ENCODE data around the gene HOXD13.

Gene HOXD13

DNA sequence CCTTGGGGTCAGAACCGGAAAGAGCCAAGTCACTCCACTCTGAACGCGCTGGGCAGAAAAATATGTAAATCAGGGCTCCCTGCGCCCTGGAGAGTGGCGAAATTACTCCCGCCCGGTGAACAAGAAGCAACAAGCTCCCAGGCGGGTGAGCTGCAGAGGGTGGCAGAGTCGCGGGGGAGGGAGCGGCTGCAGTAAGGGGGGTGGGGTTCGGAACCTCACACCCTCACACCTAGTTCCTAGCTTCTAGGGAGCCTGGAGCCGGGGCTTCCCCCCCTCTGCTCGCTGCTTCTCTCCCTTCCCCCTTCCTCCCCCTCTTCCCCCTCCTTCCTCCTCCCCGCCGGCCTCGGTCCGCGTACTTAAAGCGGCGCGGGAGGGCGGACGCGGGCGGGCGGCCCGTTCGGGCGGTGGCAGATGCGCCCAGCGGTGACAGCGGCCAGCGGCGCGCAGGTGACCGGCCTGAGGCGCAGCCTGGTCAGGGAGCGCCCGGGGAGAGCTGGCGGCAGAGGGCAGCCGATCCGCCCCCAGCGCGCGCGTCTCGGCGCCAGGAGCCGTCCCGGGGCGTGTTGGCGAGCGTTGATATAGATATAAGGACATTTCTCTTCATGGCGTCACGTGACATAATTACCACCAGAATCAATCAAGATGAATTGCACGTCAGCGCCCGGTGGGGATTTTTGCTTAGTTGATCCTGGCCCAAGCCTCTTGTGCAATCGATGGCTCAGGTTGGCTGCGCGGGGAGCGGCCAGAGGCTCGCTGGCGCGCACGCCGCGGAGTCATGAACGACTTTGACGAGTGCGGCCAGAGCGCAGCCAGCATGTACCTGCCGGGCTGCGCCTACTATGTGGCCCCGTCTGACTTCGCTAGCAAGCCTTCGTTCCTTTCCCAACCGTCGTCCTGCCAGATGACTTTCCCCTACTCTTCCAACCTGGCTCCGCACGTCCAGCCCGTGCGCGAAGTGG is 14.3 kb downstream of the HOXD13 start, which contains the start of gene HOXD11:
Gene HOXD11, plus strand, starts transcription at position 700 of the 959 bp plus-strand sequence. Its CDS starts 76 bp downstream, at position 776.
- DNase-seq (ENCODE audit: low spot score) = no peak

- DNase-seq (ENCODE audit: low spot score) = no peak
Measured at GRCh38 chr2:176107731-176108181, 15.2 kb downstream of the HOXD13 start.

- DNase-seq (ENCODE audit: low spot score) = no peak
Measured at GRCh38 chr2:176109192-176109901, 16.8 kb downstream of the HOXD13 start.

DNA sequence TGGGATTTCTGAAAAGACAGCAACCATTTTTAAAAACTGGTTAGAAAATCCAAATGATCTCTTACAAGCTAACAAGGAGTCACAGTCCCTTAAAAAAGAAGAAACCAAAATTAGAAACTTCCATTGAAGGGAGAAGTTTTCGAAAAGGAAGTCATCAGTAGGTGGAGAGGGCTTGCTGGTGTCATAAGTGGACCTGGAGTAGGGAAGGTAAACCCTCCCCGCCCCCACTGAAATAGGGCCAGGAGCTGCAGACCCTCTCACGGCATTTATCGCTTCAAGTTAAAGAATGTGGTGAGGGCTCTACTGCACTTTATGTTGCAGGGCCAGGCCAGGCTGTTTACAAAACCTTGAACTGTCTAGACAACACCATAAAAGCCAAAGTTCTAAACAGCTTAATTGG is 17.4 kb downstream of the HOXD13 start:
- no peak for DNase-seq (ENCODE audit: low spot score)

- DNase-seq (ENCODE audit: low spot score) = no peak
Measured at GRCh38 chr2:176110415-176111308, 18.1 kb downstream of the HOXD13 start.

- DNase-seq (ENCODE audit: low spot score) = no peak
Measured at GRCh38 chr2:176111309-176111663, 18.8 kb downstream of the HOXD13 start.

GRCh38 chr2:176111846-176112374 is 19.4 kb downstream of the HOXD13 start:
- no peak for DNase-seq (ENCODE audit: low spot score)

- DNase-seq (ENCODE audit: low spot score) = no peak
Measured at GRCh38 chr2:176112375-176113302, 20.1 kb downstream of the HOXD13 start.

DNA sequence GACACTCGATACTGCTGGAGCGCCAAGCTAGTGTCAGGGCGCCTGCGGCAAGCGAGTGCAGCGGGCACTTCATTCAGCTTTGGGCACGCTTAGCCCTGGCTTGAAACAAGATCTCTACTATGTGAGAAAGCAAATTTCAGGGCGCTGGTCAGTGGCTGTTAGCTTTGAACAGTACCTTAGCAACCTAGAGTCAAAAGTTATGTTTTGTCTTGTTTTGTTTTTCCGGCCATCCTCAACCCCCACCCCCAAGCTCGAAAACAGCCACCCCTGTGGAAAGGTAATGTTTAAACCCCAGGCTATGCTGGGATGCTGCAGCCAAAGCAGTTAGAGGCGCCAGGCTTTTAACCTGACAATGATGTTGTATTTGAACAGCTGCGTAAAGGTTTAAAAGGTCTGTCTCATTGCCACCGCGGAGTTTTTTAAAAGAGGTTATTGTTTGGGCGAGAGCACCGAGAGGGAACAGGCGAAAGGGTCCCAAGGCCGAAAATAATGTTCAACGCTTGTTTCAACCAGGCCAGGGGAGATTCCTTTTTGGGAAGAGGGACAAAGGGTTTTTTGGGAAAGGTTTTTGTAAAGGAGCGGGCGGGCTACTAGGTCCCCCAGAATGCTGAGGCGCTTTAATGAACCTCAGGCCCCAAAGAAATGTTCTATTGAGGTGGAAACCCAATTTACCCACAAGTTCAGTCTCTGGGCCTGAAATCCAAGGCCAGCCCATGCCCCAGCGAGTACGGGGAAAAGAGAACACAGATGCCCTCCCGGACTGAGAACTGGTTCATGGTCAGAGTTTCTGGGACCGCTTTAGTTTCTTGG is 21.8 kb downstream of the HOXD13 start:
- DNase-seq (ENCODE audit: low spot score) = no peak

GRCh38 chr2:176114930-176115625 is 22.6 kb downstream of the HOXD13 start:
- no peak for DNase-seq (ENCODE audit: low spot score)

DNA sequence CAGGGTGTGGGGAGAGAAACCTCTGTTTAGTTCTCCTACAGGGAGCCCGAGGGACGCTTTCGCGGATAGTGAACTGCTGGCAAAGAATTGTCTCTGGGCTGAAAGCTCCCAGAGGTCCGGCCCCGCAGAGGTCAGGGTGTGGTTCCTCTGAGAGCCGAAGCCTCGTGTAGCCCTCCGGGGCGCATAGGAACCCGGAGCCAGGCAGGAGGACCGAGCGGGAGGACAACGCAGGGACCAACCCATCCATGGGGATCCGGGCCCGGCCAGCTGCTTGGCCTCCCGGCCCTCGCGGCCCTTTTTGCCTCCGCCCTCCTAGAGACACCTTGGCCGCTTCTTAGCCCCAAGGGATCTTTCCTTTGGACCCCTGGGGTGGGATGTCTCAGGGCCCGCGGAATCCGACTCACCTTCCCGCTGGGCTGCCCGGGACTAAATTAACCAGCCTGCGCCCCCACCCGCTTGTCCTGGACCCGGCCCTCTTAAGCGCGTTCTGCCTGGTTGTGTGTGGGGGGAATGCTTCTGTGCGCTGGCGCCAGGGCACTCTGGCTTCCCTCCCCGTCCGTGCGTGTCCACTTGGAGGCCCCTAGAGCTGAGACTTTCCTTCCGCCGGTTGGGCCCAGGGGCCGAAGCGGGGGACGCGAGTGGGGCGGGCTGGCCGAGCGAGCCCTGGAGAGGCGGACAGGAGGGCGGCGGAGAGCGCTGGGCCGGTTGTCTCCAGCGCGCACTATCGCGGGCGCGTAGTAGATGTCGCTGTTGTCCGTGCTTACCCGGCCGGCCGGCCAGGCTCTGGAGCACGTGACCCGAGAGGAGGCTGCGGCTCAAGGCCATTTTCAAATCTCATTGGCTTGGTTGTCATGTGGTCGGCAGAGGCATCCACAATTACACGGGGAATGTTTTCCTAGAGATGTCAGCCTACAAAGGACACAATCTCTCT is 23.6 kb downstream of the HOXD13 start, which contains the start of gene HOXD10:
Gene HOXD10, plus strand, starts transcription at position 896 of the 931 bp plus-strand sequence. CDS start 56 bp downstream, outside the sequence.
- DNase-seq (ENCODE audit: low spot score) = no peak

DNA sequence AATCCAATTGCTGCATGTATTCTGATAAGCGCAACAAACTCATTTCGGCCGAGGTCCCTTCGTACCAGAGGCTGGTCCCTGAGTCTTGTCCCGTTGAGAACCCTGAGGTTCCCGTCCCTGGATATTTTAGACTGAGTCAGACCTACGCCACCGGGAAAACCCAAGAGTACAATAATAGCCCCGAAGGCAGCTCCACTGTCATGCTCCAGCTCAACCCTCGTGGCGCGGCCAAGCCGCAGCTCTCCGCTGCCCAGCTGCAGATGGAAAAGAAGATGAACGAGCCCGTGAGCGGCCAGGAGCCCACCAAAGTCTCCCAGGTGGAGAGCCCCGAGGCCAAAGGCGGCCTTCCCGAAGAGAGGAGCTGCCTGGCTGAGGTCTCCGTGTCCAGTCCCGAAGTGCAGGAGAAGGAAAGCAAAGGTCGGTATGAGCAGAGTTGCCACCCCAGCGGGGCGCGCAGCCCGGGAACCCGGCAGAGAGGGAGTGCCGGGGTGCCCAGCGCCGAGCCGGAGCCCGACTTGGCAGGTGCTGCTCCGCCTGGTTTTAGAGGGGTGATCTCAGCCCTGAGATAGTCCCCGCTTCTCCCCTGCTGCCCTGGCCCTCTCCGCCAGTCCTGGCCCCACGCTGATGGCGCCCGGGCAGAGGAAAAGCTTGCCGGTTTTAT is 24.8 kb downstream of the HOXD13 start:
- DNase-seq (ENCODE audit: low spot score) = no peak

DNA sequence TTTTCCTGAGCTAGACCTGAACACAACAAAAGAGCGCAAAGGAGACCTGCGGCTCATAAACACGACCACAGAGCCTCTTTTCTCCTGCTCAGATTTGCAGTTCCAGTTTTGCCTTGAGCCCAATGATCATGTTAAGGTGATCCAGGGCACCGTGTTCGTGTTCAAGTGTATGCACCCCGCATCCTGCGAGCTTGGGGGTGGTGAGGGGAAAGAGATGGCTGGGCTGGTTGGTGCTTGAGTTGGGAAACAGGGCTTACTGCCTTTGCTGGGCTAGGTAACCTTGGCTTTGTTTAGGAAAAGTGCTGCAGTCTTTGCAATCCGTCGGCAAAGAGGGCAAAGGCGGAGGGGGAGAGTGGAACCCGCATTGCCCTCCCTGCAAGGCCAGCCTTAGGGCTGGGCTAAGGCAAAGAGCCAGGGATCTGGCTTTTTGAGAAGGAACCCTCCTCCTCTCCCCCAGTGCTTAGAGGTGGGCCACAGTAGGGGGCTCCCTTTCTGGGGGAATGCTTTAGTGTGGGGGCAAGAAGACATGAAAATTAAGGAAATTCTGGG is 25.4 kb downstream of the HOXD13 start:
- no peak for DNase-seq (ENCODE audit: low spot score)

GRCh38 chr2:176118601-176119339 is 26.2 kb downstream of the HOXD13 start:
- no peak for DNase-seq (ENCODE audit: low spot score)

DNA sequence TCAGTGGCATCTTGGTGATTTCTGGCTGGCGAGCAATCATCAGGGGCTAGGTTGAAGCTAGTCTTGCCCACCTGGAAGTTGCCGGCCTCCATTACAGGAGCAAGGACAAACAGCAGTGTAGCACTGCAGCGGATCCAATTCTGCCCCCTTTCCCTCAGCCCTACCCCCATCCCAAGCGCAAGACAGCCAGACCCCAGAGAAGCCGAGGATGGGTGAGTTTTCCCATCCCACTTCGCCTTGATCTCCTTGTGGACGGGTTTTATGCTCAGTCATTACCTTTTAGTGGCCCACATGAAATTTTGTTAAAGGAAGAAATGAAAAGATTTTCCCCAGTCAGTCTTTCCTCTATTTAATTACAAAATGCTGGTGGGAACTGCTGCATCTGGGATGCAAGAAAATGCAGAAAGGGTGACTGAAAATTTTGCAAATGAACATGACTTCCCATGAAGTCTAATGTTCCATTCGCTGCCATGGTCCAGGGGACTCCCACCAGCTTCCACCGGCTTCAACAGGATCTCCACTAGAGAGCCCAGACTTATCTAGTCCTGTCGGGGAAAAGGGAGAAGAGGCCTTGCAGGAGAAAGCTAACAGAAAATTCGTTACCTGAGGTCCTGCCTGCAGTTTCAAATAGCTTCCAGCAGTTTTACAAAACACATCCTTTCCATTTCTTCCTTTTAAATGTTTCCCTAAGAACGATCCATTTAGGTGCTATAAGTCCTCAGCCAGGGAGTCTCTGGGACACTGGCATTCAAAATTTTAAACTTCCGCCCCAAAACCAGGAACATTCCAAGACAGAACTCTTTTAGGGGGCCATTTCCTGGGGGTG is 28.1 kb downstream of the HOXD13 start:
- no peak for DNase-seq (ENCODE audit: low spot score)

Data from globus pallidus (tissue), 1 donor.